Right lobe of liver (tissue), 4 donors: ENCODE results near the gene PLCB4.

Experiments
- POLR2A ChIP-seq: fragments of 450-650 bp; IDR thresholded peaks from one replicate; pipeline ENCODE4 v1.6.1; 2017; ENCODE audit warnings: antibody characterized with exemption, mild to moderate bottlenecking
- TF ChIP-seq, protein P1 (sequence below), 4 donors: fragments of 200-600 bp in 3 of 4; fragments of 450-650 bp in 1 of 4; IDR thresholded peaks; one replicate each; pipeline versions ENCODE4 v1.5.1 to v1.8.0; 2016 to 2022; ENCODE audit warnings: antibody characterized with exemption in 4 of 4, mild to moderate bottlenecking in 2 of 4
- donor health status: DM: no; HTN: no; CAD: no.
- donor health status: DM: no; HTN: no; CAD: no.
- donor health status: DM: no; HTN: yes; CAD: no.

DNA sequence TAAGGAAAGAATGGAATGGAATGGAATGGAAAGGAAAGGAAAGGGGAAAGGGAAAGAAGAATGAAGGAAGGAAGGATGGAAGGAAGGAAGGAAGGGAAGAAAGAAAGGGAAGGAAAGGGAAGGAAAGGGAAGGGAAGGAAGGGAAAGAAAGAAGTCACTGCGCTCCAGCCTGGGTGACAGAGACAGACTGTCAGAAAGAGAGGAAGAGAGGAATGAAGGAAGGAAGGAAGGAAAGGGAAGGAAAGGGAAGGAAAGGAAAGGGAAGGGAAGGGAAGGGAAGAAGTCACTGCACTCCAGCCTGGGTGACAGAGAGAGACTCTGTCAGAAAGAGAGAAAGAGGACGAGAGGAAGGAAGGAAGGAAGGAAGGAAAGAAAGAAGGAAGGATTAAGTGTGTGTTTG is 224.3 kb downstream of the PLCB4 start:
- TF ChIP-seq, protein P1, sequence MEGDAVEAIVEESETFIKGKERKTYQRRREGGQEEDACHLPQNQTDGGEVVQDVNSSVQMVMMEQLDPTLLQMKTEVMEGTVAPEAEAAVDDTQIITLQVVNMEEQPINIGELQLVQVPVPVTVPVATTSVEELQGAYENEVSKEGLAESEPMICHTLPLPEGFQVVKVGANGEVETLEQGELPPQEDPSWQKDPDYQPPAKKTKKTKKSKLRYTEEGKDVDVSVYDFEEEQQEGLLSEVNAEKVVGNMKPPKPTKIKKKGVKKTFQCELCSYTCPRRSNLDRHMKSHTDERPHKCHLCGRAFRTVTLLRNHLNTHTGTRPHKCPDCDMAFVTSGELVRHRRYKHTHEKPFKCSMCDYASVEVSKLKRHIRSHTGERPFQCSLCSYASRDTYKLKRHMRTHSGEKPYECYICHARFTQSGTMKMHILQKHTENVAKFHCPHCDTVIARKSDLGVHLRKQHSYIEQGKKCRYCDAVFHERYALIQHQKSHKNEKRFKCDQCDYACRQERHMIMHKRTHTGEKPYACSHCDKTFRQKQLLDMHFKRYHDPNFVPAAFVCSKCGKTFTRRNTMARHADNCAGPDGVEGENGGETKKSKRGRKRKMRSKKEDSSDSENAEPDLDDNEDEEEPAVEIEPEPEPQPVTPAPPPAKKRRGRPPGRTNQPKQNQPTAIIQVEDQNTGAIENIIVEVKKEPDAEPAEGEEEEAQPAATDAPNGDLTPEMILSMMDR (IDR thresholded peaks at IDR 0.05), result no peak
- no peak for TF ChIP-seq POLR2A
